ENCODE data around the gene SHKBP1.
"Not testable (repeated sequence)": the region's sequence is repeated elsewhere in the genome, so short reads cannot be mapped to it uniquely, and the experiment has no call there.

The SHKBP1 gene

DNA sequence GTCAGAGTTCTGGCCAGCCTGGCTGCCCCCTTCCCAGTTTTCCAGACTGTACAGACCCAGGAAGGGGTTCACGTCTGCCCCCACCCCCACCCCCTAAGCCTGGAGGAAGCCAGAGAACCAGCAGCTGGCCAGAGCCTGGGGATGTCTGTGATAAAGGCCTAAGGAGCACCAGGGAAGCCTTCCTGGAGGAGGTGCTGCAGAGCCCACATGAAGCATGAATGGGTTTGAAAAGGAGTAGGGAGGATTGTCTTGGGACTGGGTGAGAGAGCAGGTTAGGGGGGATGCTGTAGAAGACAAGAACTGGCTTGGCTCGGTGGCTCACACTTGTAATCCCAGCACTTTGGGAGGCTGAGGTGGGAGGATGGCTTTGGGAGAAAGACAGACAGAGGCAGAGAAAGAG lies 5.8 kb downstream of the SHKBP1 start:
- DNase-seq (ENCODE audit: low read depth in 3 of 3, low spot score in 1 of 3), result no peak

DNA sequence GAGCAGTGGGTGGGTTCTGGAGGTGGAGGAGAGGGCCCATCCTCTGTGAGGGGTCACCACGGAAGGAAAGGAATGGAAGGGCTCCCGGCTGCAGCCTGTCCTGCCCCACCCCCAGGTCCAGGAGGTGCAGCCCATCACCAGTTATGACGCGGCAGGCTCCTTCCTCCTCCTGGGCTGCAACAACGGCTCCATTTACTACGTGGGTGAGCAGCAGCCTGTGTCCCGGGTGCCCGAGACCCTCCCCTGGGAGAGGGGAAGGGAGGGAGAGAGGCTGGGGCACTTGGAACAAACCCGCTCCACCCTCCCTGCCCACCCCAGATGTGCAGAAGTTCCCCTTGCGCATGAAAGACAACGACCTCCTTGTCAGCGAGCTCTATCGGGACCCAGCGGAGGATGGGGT lies 6.6 kb downstream of the SHKBP1 start:
- no peak for DNase-seq (ENCODE audit: low read depth in 3 of 3, low spot score in 1 of 3)

DNA sequence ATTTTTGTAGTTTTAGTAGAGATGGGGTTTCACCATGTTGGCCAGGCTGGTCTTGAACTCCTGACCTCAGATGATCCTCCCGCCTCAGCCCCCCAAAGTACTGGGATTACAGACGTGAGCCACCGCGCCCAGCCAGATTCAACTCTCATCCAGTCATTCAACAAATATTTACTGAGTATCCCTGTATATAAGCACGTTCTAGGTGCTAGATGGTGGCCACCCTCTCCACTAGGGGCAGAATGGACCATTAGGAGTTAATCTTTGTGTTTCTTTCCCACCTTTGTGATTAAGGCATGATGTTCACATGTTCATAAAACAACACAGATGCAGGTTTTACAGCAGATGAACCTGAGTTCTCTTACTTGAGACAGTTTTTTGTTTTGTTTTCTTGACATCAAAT lies 7.3 kb downstream of the SHKBP1 start:
- DNase-seq (ENCODE audit: low read depth in 3 of 3, low spot score in 1 of 3), result no peak

DNA sequence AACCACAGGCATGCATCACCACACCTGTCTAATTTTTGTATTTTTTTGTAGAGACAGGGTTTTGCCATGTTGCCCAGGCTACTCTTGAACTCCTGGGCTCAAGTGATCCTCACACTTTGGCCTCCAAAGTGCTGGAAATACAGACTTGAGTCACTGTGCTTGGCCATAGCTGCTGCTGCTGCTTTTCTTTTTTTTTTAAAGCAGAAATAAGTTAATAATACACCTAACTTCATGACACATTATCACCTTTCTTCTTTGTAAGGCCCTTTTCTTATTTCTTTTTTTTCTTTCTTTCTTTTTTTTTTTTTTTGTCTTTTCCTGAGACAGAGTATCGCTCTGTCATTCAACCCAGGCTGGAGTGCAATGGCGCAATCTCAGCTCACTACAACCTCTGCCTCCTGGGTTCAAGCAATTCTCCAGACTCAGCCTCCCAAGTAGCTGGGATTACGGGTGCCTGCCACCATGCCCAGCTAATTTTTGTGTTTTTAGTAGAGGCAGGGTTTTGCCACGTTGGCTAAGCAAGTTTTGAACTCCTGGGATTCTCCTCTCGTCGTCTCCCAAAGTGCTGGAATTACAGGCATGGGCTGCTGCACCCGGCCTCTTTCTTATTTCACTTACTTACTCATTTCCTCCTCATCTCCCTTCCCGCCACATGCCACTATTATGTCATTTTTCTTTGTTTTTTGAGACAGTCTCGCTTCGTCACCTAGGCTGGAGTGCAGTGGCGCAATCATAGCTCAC lies 8.7 kb downstream of the SHKBP1 start:
- DNase-seq (ENCODE audit: low read depth in 3 of 3, low spot score in 1 of 3), result no peak

DNA sequence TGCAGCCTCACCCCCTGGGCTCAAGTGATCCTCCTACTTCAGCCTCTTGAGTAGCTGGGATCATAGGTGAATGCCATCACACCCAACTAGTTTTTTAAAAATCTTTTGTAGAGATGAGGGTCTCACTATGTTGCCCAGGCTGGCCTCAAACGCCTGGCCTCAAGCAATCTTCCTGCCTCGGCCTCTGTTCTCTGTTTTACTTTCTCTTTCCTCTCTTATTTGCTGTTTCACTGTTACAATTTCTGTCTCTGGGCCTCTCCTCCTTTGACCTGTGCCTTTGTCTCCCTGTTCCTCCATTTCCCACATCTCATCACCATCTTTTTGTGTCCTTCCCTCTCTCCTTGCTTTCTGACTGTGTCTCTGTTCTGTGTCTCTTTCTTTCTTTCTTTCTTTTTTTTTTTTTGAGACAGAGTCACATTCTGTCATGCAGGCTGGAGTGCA lies 9.3 kb downstream of the SHKBP1 start:
- DNase-seq (ENCODE audit: low read depth in 3 of 3, low spot score in 1 of 3), result no peak

DNA sequence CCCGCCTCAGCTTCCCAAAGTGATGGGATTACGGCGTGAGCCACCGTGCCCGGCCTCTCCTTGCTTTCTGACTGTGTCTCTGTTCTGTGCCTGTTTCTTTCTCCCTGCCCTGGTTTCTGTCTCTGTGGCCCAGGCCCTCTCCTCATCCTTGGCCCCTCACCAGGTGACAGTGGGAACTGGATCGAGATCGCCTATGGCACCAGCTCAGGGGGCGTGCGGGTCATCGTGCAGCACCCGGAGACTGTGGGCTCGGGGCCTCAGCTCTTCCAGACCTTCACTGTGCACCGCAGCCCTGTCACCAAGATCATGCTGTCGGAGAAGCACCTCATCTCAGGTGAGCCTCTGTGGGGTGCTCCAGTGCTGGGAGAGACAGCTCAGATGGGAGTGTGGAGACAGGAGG lies 9.9 kb downstream of the SHKBP1 start:
- no peak for DNase-seq (ENCODE audit: low read depth in 3 of 3, low spot score in 1 of 3)

DNA sequence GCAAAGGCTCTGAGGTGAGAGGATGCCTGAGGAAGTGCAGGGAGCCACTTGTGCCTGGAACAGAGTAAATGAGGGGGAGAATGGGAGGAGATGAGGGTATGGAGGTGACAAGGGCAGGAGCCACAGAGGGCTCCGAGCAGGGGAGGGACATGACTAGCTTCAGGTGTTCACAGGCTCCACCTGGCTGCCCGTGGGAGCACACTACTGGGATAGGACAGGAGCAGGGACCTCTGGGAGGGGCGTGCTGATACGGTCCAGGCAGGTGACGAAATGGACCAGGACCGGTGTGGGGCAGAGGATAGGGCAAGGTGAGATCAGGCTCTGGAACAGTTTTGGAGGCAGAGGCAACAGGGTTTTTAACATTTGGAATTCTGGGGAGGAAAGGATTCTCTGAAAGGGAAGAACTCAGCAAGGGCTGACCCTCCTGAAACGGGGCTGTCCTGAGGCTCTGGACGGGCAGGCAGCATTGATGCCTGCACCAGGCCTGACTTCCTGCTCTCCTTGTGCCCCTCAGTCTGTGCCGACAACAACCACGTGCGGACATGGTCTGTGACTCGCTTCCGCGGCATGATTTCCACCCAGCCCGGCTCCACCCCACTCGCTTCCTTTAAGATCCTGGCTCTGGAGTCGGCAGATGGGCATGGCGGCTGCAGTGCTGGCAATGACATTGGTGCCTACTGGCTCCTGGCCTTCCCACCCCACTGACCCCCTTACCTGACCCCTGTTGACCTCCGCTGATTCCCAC lies 11.6 kb downstream of the SHKBP1 start:
- no peak for DNase-seq (ENCODE audit: low read depth in 3 of 3, low spot score in 1 of 3)

DNA sequence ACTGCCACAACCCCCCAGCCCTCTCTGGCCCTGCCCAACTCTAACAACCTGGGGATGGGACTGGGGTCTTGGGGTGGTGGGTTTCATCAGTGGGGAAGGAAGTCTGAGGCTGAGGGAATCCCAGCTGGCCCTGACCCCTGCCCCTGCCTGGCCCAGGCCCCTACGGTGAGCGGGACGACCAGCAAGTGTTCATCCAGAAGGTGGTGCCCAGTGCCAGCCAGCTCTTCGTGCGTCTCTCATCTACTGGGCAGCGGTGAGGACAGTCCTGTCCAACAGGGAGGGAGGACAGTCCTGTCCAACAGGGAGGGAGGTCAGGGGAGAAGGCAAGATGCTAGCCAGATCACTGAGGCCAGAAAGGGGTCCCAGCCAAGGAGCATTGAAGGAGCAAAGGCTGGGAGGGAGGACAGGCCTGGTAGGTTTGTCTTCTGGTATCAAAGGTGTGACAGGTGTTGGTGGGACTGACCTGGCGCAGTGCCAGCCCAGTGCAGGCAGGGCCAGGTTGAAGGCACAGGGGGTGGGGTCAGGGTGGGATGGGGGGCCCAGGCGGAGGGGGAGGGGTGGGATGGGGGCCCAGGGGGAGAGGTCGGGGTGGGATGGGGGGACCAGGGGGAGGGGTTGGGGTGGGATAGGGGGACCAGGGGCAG lies 12.4 kb downstream of the SHKBP1 start:
- DNase-seq (ENCODE audit: low read depth in 3 of 3, low spot score in 1 of 3), result no peak

DNA sequence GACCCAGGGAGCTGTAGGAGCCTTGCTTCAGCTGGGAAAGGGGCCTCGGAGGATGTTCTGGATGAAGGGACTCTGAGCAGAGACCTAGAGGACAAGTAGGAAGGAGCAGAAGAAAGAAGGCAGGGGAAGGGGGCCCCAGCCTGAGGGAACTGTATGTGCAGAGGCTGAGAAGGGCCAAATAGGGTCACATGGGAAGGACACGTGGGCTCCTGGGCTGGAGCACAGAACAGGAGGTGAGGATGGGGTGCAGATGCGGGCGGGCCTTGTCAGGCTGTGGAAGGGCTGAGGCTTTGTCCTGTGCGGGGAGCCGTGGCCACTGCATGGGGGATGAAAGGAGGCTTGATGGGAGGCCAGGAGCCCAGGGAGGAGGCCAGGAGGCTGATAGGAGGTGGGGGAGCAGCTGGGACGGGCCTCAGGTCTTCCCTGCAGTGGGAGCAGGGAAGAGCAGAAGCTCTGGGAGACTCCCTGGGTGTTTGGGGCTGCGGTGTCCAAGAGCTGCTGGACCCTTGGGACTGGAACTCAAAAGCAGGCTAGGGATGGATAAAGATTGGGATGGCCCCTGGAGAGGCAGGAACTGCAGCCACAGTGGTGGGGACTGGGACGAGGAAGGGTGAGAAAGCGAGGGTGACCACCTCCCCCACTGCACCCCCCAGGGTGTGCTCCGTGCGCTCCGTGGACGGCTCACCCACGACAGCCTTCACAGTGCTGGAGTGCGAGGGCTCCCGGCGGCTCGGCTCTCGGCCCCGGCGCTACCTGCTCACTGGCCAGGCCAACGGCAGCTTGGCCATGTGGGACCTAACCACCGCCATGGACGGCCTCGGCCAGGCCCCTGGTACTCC lies 13.1 kb downstream of the SHKBP1 start:
- no peak for DNase-seq (ENCODE audit: low read depth in 3 of 3, low spot score in 1 of 3)

DNA sequence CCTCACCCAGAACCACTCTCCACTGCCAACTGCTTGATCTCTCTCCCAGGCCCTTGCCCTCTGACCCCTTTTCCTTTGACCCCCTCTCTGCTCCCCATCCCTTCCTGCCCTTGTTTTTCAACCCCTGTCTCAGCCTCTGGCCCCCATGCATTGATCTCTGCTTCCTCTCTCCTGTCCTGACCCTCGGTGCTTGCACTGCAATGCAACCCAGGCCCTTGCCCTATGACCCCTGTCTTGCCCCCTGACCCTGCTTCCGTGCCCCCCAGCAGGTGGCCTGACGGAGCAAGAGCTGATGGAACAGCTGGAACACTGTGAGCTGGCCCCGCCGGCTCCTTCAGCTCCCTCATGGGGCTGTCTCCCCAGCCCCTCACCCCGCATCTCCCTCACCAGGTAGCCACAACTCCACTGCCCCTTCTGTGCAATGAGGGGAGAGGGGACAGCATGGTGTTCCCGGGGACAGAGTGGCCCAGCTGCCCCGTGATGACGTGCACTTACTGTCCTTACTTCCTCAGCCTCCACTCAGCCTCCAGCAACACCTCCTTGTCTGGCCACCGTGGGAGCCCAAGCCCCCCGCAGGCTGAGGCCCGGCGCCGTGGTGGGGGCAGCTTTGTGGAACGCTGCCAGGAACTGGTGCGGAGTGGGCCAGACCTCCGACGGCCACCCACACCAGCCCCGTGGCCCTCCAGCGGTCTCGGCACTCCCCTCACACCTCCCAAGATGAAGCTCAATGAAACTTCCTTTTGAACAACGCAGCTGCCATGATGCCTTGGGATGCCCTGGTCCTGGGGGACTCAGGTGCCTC lies 14.0 kb downstream of the SHKBP1 start:
- DNase-seq (ENCODE audit: low read depth in 3 of 3, low spot score in 1 of 3), result no peak

DNA sequence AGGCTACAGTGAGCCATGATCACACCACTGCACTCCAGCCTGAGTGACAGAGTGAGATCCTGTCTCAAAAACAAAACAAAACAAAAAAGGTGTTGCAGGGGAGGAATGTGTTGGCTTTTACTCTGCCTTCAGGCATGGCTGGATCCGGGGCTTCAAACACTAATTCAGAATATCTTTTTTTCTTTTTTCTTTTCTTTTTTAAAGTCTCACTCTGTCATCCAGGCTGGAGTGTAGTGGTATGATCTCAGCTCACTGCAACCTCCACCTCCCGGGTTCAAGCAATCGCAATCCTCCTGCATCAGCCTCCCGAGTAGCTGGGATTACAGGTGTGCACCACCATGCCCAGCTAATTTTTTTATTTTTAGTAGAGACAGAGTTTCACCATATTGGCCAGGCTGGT lies 15.1 kb downstream of the SHKBP1 start:
- not testable (repeated sequence) for DNase-seq (ENCODE audit: low read depth in 3 of 3, low spot score in 1 of 3)

DNA sequence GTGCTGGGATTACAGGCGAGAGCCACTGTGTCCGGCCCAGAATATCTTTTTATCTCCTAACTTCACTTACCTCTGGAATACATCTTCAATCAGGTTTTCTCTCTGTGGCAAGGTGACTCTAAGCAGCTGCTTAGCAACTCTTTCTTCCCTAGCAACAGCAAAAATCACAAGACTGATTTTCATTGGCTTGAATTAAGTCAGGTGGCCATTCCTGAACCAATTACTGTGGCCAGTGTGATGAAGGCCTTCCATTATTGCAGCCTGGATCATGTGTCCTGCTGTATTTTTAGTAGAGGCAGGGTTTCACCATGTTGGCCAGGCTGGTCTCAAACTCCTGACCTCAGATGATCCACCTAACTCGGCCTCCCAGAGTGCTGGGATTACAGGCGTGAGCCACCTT lies 15.5 kb downstream of the SHKBP1 start:
- DNase-seq (ENCODE audit: low read depth in 3 of 3, low spot score in 1 of 3), result no peak

DNA sequence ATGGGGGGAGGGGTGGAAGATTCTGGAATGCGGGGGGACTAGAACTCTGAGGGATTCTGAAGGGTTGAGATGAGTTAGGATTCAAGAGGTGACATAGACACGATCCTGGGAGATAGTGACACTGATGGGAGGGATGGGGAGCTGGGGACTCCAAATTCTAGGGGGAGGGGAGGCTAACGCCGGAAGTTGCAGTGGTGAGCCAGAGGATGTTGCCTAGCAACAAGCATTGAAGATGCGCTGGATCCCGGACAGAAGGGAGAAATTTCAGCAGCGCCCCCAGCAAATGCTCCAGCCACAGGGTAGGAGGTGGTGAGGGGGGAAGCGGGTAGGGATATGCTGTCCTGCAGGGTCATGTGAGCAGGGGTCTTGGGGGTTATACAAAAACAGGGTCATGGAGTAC lies 17.6 kb downstream of the SHKBP1 start:
- DNase-seq (ENCODE audit: low read depth in 3 of 3, low spot score in 1 of 3), result no peak

DNA sequence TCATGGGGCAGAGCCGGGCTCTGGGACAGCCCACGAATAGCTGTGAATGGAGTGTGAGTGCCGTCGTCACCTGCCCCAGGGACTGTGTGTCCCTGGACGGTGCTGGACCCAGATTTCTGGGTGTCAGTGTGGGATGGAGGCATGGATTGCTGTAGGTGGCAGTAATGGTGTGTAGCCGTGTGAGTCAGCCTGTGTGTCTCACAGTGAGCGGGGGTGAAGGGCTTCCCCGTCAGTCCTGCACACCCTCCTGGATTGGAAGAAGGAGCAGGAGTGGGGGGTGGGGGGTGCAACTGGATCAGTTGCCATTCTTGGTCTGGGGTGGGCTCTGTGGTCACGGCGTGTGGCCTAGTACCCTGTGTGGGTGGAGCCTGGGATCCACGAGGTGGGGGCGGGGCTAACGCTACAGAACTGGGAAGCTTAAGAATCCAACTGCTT lies 18.0 kb downstream of the SHKBP1 start:
- no peak for DNase-seq (ENCODE audit: low read depth in 3 of 3, low spot score in 1 of 3)

DNA sequence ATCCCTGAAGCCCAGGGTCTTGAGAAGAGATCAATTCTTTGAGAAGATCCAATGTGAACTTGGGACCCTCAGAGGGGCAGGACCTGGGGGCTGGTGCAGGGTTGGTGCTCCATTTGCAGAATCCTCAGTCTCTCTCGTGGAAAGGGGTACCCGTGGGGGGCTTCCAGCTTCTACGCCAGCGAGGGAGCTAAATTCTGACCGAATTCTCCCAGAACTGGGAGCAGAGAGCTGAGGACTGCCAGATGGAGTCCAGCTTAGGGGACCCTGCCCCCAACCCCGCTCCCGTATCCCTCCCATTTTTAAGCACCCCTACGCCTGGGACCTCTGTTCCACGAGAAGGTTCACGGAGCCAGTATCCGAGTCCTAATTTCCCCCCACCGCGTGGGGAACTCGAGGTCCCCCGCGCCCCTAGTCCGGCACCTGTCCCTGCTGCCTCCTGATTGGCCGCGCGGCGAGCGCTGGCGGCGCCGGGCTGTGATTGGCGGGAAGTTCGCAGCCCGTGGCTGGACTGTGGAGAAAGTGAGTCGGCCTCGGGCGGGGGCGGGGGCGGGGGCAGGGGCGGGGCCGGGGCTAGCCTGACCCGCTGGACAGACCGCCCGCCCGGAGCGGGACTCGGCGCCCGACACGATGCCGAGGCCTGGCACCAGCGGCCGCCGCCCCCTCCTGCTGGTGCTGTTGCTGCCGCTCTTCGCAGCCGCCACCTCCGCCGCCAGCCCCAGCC lies 20.1 kb downstream of the SHKBP1 start:
- no peak for DNase-seq (ENCODE audit: low read depth in 3 of 3, low spot score in 1 of 3)

DNA sequence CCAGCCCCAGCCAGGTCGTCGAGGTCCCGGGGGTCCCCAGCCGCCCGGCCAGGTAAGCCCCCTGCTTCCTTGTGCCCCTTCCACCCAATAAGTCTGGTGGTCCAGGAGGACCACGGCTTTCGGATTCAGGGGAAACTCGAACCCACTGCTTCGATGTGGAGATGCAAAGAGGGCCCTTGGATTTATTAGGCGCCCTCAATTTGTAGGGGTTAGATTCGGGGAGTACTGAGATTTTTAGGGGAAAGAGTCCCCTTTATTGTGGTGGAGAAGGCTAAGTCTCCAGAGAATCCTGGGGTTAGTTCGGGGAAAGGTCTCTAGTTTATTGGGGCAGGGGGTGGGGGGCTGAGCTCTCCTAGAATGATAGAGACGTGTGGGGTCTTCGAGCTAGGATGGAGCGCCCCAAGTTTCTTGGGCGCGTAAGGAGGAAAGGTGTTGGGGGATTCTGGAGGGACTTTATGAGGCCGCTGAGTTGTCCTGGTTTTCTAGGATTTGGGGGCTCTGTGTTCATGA lies 20.7 kb downstream of the SHKBP1 start:
- no peak for DNase-seq (ENCODE audit: low read depth in 3 of 3, low spot score in 1 of 3)

DNA sequence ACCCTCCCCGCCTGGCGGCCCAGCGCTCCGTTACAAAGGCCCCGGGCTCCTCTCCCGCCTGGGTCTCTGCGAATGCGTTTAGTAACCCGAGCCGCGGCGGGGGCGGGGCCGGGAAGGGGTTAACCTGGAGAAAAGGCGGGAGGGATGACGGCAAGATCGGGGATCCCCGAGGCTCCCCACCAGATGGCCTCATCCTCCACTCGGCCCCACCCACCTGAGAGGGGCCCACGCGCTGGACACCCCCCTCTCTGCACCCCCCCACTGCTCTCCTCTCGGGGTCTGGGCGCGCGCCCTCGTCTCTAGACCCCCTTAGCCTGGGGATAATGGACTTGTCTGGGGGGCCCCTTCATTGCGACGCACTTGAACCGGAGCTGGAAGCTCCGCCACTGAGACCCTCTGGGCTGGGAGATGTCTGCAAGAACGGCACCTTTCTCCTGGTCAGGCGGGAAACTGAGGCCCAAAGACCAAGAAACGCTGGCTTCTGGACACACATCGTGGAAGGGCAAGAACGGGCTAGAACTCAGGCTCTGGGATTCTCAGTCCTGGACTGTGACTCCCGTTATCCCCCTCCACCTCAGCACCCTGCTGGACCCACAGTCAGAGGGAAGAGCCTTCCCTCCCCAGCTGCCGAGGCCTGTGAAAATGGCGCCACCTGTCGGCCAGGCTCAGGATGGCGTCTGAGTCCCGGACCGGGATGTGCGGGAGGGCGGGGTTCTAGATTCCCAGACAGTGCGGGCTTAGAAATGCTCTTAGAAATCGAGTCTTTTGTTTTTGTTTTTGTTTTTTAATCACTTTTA lies 21.6 kb downstream of the SHKBP1 start:
- peak in 2 of 3 donors; percentile 61 to 86 for DNase-seq (ENCODE audit: low read depth in 3 of 3, low spot score in 1 of 3)

DNA sequence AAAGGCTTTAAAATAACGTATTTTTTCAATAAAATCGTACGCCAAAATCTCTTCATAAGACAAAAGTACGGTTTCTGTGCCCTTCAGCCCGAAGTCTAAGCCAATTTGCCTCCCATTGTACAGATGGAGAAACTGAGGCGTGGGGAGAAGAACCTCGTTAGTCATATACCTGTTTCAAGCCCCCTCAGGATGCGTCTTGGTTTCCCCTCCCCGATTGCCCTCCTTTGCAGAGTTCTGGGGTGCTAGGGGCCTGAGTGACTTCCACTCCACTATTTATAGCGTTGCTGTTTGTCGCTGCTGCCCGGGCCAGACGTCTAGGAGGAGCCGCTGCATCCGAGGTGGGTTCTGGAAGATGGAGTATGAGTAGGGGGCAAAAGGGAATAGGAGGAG lies 22.2 kb downstream of the SHKBP1 start:
- DNase-seq (ENCODE audit: low read depth in 3 of 3, low spot score in 1 of 3), result no peak

Data from stimulated activated CD4-positive, alpha-beta T cell treated with anti-CD3 and anti-CD28 coated beads, TNF-alpha, amount 100 ng/mL, for 1 hour (primary cell).